Ishikawa (cell line): ENCODE measurements around the gene TENT5A.

Experiments
- CEBPB ChIP-seq: IDR thresholded peaks from 2 replicates; pipeline ENCODE4 v1.6.1; 2012
- CREB1 ChIP-seq: IDR thresholded peaks from 2 replicates; pipeline ENCODE4 v1.6.1; 2012; ENCODE audit warnings: low read depth
- EGR1 ChIP-seq: IDR thresholded peaks from 2 replicates; pipeline ENCODE4 v1.6.1; 2012
- EP300 ChIP-seq: IDR thresholded peaks from 2 replicates; pipeline ENCODE4 v1.6.1; 2012; ENCODE audit warnings: borderline replicate concordance
- FOXM1 ChIP-seq: IDR thresholded peaks from 2 replicates; pipeline ENCODE4 v1.6.1; 2012; ENCODE audit warnings: low read depth, borderline replicate concordance
- NFIC ChIP-seq: IDR thresholded peaks from 2 replicates; pipeline ENCODE4 v1.6.1; 2012
- RAD21 ChIP-seq: IDR thresholded peaks from 2 replicates; pipeline ENCODE4 v1.6.1; 2012; ENCODE audit warnings: low read depth
- REST ChIP-seq: IDR thresholded peaks from 2 replicates; pipeline ENCODE4 v1.6.1; 2012; ENCODE audit warnings: low read depth, mild to moderate bottlenecking
- TAF1 ChIP-seq: IDR thresholded peaks from 2 replicates; pipeline ENCODE4 v1.6.1; 2012; ENCODE audit warnings: low read depth, mild to moderate bottlenecking
- TCF12 ChIP-seq: IDR thresholded peaks from 2 replicates; pipeline ENCODE4 v1.6.1; 2012; ENCODE audit warnings: low read depth
- TEAD4 ChIP-seq: IDR thresholded peaks from 2 replicates; pipeline ENCODE4 v1.6.1; 2012
- YY1 ChIP-seq: IDR thresholded peaks from 2 replicates; pipeline ENCODE4 v1.6.1; 2012; ENCODE audit warnings: low read depth
- ZBTB7A ChIP-seq: IDR thresholded peaks from 2 replicates; pipeline ENCODE4 v1.6.1; 2012; ENCODE audit warnings: low read depth
- TF ChIP-seq, protein P1 (sequence below): IDR thresholded peaks from 2 replicates; pipeline ENCODE4 v1.6.1; 2012
- TF ChIP-seq, protein P2 (sequence below): IDR thresholded peaks from 2 replicates; pipeline ENCODE4 v1.6.1; 2012

Gene TENT5A

DNA sequence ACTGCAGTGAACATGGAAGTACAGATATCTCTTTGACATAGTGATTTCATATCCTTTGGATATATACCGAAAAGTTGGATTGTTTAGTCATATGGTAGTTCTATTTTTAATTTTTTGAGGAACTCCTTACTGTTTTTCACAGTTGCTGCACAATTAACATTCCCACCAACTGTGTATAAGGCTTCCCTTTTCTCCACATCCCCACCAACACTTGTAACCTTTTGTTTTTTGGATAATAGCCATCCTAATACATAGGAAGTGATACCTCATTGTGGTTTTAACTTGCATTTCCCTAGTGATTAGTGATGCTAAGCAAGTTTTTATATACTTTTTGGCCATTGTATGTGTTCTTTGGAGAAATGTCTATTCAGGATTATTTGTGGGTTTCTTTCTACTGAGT is 45.1 kb upstream of the TENT5A start:
- TF ChIP-seq EGR1 = no peak
- TF ChIP-seq RAD21 = no peak
- no peak for TF ChIP-seq EP300
- TF ChIP-seq, protein P1, sequence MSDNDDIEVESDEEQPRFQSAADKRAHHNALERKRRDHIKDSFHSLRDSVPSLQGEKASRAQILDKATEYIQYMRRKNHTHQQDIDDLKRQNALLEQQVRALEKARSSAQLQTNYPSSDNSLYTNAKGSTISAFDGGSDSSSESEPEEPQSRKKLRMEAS = no peak
- no peak for TF ChIP-seq CEBPB
- TF ChIP-seq FOXM1 = no peak
- no peak for TF ChIP-seq CREB1
- no peak for TF ChIP-seq YY1
- TF ChIP-seq TEAD4 = no peak
- no peak for TF ChIP-seq NFIC

- no peak for TF ChIP-seq EGR1
- TF ChIP-seq, protein P1 = no peak
- TF ChIP-seq, protein P2, sequence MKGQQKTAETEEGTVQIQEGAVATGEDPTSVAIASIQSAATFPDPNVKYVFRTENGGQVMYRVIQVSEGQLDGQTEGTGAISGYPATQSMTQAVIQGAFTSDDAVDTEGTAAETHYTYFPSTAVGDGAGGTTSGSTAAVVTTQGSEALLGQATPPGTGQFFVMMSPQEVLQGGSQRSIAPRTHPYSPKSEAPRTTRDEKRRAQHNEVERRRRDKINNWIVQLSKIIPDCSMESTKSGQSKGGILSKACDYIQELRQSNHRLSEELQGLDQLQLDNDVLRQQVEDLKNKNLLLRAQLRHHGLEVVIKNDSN = no peak
- no peak for TF ChIP-seq CREB1
- TF ChIP-seq RAD21 = no peak
- TF ChIP-seq NFIC = no peak
- TF ChIP-seq CEBPB = no peak
- TF ChIP-seq TAF1 = no peak
- TF ChIP-seq FOXM1 = no peak
- no peak for TF ChIP-seq TEAD4
- no peak for TF ChIP-seq EP300
- TF ChIP-seq TCF12 = no peak
- TF ChIP-seq YY1 = no peak
- TF ChIP-seq REST = no peak
- TF ChIP-seq ZBTB7A = no peak
Observed at GRCh38 chr6:81795890-81796289, 43.4 kb upstream of the TENT5A start.

GRCh38 chr6:81793821-81794475 is 41.5 kb upstream of the TENT5A start:
- TF ChIP-seq EP300 (no peak), TCF12 (no peak), FOXM1 (no peak), NFIC (no peak), TAF1 (no peak), RAD21 (no peak), TEAD4 (no peak), REST (no peak), YY1 (no peak), EGR1 (no peak), ZBTB7A (no peak), CREB1 (no peak)
- TF ChIP-seq, protein P1 = no peak

DNA sequence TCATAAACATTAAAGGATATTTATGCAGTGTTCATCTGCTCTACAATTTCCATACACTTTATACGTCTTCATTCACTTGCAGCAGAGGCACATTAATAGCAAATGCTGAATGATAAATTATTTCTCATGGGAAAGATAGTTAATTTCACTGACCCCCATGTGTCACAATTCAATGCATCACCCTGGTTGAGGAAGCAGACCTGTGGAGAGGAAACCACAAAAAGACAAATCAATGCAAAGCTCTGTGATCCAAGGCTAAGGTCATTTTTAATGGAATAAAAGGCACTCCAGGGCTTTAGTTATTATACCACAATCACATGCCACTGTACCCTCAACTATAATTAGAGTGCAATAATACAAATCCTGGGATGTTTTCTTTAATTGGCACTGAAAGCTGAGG is 40.3 kb upstream of the TENT5A start:
- TF ChIP-seq ZBTB7A = no peak
- no peak for TF ChIP-seq FOXM1
- TF ChIP-seq RAD21 = no peak
- no peak for TF ChIP-seq TEAD4
- no peak for TF ChIP-seq EGR1
- TF ChIP-seq, protein P2 = no peak
- no peak for TF ChIP-seq TCF12
- TF ChIP-seq EP300 = no peak
- TF ChIP-seq CREB1 = no peak

- TF ChIP-seq EGR1 = no peak
- no peak for TF ChIP-seq TAF1
- no peak for TF ChIP-seq CREB1
Observed at GRCh38 chr6:81791756-81792155, 39.3 kb upstream of the TENT5A start.

- TF ChIP-seq, protein P2 = no peak
- TF ChIP-seq REST = no peak
- TF ChIP-seq TEAD4 = no peak
- no peak for TF ChIP-seq EGR1
- no peak for TF ChIP-seq CEBPB
- TF ChIP-seq CREB1 = no peak
- TF ChIP-seq RAD21 = no peak
- no peak for TF ChIP-seq NFIC
- TF ChIP-seq EP300 = no peak
- TF ChIP-seq, protein P1 = no peak
- no peak for TF ChIP-seq ZBTB7A
- no peak for TF ChIP-seq TCF12
- TF ChIP-seq YY1 = no peak
- TF ChIP-seq TAF1 = no peak
- TF ChIP-seq FOXM1 = no peak
Observed at GRCh38 chr6:81790034-81790433, 37.6 kb upstream of the TENT5A start.
